Choroid plexus epithelial cell (primary cell): ENCODE results near the gene SSR4.

Source experiments
- DNase-seq: peaks from one replicate; pipeline ENCODE4 v3.0.0-alpha.2; 2010; ENCODE audit warnings: low read depth
- H3K4me3 ChIP-seq: 2 replicates; pipeline ENCODE4 v1.5.1; 2011; ENCODE audit warnings: low read depth, mild to moderate bottlenecking, control low read depth, low read length, moderate library complexity
- TF ChIP-seq, protein P1 (sequence below): conservative IDR thresholded peaks from 2 replicates; pipeline ENCODE4 v1.5.1; 2011; ENCODE audit warnings: low read depth, mild to moderate bottlenecking, control low read depth, inconsistent platforms, low read length, moderate library complexity

SSR4 gene

GRCh38 chrX:153774576-153775292 is 19.7 kb upstream of the SSR4 start:
- DNase-seq, result no peak
- TF ChIP-seq, protein P1, sequence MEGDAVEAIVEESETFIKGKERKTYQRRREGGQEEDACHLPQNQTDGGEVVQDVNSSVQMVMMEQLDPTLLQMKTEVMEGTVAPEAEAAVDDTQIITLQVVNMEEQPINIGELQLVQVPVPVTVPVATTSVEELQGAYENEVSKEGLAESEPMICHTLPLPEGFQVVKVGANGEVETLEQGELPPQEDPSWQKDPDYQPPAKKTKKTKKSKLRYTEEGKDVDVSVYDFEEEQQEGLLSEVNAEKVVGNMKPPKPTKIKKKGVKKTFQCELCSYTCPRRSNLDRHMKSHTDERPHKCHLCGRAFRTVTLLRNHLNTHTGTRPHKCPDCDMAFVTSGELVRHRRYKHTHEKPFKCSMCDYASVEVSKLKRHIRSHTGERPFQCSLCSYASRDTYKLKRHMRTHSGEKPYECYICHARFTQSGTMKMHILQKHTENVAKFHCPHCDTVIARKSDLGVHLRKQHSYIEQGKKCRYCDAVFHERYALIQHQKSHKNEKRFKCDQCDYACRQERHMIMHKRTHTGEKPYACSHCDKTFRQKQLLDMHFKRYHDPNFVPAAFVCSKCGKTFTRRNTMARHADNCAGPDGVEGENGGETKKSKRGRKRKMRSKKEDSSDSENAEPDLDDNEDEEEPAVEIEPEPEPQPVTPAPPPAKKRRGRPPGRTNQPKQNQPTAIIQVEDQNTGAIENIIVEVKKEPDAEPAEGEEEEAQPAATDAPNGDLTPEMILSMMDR, result no peak
- no peak overlapping the region for H3K4me3 ChIP-seq

DNA sequence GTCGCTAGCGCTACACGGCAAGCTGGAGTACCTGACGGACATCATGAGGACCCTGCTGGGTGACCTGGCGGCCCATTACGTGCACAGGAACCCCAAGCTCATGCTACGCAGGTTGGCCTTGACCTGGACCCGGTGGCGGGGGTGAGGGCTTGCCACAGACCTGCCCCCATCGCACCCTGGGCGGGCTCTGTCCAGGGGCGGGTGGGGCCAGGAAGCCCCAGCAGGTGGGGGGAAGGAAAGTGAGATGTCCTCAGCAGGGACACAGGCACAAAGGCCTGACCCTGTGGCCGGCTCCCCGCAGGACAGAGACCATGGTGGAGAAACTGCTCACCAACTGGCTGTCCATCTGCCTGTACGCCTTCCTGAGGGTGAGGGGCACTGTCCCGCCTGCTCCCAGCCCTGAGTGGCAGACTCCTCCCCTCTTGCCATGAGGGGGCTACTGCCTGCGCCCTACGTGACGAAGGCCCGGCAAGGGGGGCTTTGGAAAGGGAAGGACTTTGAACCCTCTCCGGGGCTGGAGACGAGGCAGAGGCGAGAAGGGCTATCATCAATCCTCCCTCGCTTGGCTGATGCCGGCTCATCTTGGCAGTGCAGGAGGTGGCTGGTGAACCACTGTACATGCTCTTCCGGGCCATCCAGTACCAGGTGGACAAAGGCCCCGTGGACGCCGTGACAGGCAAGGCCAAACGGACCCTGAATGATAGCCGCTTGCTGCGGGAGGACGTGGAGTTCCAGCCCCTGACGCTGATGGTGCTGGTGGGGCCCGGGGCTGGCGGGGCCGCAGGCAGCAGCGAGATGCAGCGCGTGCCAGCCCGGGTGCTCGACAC is 19.0 kb upstream of the SSR4 start:
- TF ChIP-seq, protein P1, result no peak
- no peak for DNase-seq
- no peak overlapping the region for H3K4me3 ChIP-seq

DNA sequence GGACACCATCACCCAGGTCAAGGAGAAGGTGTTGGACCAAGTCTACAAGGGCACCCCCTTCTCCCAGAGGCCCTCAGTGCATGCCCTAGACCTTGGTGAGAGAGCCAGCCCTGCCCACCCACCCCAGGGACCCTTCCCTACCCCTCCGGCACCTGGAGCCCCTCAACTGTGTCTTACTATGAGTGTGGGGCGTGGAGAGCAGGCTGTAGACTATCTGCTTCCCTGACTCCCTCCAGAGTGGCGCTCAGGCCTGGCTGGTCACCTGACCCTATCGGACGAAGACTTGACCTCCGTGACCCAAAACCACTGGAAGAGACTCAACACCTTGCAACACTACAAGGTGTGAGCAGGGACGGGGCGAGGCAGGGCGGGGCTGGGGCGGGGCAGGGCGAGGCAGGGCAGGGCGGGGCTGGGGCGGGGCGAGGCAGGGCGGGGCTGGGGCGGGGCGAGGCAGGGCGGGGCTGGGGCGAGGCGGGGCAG is 18.3 kb upstream of the SSR4 start:
- TF ChIP-seq, protein P1, result no peak
- no peak for DNase-seq
- H3K4me3 ChIP-seq, result no peak overlapping the region

DNA sequence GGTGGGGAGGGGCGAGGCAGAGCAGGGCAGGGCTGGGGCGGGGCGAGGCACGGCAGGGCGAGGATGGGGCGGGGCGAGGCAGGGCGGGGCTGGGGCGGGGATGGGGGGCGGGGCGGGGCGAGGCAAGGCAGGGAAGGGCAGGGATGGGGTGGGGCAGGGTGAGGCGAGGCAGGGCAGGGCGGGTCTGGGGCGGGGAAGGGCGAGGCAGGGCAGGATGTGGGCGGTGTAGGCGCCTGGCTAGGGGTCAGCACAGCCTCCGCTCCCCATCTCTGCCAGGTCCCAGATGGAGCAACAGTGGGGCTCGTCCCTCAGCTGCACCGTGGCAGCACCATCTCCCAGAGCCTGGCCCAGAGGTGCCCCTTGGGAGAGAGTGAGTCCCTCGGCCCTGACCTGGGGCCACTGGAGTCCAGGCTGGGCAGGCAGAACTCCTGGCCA is 17.8 kb upstream of the SSR4 start:
- DNase-seq, result no peak
- no peak overlapping the region for H3K4me3 ChIP-seq
- TF ChIP-seq, protein P1, result no peak

DNA sequence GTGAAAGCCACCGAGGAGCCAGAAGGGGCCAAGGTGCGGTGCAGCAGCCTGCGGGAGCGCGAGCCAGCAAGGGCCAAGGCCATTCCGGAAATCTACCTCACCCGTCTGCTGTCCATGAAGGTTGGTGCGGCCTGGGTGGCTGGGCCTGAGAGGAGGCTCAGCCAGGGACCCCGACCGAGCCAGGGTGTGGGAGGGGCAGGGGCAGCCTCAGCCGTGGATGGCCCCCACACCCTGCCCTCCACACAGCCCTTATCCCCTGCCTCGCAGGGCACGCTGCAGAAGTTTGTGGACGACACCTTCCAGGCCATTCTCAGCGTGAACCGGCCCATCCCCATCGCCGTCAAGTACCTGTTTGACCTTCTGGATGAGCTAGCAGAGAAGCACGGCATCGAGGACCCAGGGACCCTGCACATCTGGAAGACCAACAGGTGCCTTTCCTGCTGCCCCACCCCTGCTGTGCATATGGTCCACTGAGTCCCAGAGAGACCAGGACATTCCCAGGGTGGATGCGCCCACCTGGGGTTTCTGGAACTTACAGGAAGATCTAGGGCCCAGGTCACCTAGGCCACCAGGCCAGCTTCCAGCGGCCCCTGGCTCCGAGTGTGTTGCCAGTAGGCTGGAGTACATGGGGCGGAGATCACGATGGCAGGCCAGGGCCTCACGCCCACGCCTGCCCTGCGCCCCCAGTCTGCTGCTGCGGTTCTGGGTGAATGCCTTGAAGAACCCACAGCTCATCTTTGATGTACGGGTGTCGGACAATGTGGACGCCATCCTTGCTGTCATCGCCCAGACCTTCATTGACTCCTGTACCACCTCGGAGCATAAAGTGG is 17.0 kb upstream of the SSR4 start:
- DNase-seq, result no peak
- TF ChIP-seq, protein P1, result no peak
- H3K4me3 ChIP-seq, result no peak overlapping the region

DNA sequence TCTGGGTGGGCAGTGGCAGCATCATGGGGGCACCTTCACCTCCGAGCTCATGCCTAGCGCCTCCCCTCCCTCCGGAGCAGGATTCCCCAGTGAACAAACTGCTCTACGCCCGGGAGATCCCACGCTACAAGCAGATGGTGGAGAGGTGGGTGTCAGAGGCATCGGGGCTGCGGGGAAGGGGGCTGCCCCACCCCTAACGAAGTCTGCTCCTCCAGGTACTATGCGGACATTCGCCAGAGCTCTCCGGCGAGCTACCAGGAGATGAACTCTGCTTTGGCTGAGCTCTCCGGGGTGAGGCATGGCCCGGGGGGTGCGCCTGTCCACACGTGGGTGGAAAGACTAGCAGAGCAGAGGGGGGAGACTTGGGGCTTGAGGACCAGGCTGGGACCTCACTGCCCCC is 16.3 kb upstream of the SSR4 start:
- H3K4me3 ChIP-seq, result no peak overlapping the region
- no peak for DNase-seq
- TF ChIP-seq, protein P1, result no peak
